AG04449 (cell line): ENCODE data around the gene RANBP17.

Experiments used
- CTCF ChIA-PET: fragments of 350-600 bp; formaldehyde crosslinking; extraction: SDS; loops from one replicate; lab custom pipeline; 2021; ENCODE audit warnings: antibody characterized with exemption; lab: Yijun Ruan, JAX
- POLR2A ChIA-PET: fragments of 400-600, 350-600 bp; formaldehyde crosslinking; extraction: SDS; loops from one replicate; lab custom pipeline; 2020; ENCODE audit warnings: antibody characterized with exemption, inconsistent platforms; lab: Yijun Ruan, JAX
- DNase-seq: peaks from one replicate; pipeline ENCODE4 v3.0.0-alpha.2; 2010; ENCODE audit warnings: low read depth, low spot score
- H3K4me3 ChIP-seq: 2 replicates; pipeline ENCODE4 v1.5.1; 2011; ENCODE audit warnings: low read depth, mild to moderate bottlenecking, control low read depth, low read length
- TF ChIP-seq, protein P1 (sequence below): IDR thresholded peaks from one replicate; pipeline ENCODE4 v1.5.1; 2011; ENCODE audit warnings: mild to moderate bottlenecking, moderate library complexity, low read length, control low read depth, inconsistent platforms; ENCODE audit not compliant: insufficient read depth; ENCODE audit errors: missing control alignments

The RANBP17 gene

DNA sequence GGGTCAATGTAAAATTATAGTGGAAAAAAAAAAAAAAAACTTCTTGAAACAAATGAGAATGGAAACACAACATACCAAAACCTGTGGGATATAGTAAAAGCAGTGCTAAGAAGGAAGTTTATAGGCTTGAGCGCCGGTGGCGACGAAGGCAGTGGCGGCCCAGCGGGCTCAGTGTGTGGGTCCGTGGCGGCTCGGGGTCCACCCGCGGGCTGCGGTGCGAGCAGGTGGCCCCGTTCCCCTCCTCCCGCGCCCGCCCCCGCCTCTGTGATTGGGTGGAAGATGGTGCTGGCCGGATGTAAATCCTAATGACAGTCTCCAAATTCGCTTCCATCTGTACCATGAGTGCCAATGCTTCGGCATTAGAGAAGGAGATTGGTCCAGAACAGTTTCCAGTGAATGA is 389.7 kb downstream of the RANBP17 start:
- CTCF ChIA-PET, result interaction anchor here (1.2 kb wide), 1 partner anchor 86 kb away, joined by 3 read pairs; no protein-coding TSS in a partner anchor

GRCh38 chr5:171252674-171253073 is 390.9 kb downstream of the RANBP17 start:
- H3K4me3 ChIP-seq, result no peak overlapping the region
- DNase-seq, result no peak
- CTCF ChIA-PET, result no interaction called here
- POLR2A ChIA-PET, result no interaction called here
- TF ChIP-seq, protein P1, sequence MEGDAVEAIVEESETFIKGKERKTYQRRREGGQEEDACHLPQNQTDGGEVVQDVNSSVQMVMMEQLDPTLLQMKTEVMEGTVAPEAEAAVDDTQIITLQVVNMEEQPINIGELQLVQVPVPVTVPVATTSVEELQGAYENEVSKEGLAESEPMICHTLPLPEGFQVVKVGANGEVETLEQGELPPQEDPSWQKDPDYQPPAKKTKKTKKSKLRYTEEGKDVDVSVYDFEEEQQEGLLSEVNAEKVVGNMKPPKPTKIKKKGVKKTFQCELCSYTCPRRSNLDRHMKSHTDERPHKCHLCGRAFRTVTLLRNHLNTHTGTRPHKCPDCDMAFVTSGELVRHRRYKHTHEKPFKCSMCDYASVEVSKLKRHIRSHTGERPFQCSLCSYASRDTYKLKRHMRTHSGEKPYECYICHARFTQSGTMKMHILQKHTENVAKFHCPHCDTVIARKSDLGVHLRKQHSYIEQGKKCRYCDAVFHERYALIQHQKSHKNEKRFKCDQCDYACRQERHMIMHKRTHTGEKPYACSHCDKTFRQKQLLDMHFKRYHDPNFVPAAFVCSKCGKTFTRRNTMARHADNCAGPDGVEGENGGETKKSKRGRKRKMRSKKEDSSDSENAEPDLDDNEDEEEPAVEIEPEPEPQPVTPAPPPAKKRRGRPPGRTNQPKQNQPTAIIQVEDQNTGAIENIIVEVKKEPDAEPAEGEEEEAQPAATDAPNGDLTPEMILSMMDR, result no peak

More for the DNA sequence above, 389.7 kb downstream of the RANBP17 start:
- DNase-seq, result no peak
- TF ChIP-seq, protein P1, result no peak
- POLR2A ChIA-PET, result no interaction called here
- H3K4me3 ChIP-seq, result no peak overlapping the region

DNA sequence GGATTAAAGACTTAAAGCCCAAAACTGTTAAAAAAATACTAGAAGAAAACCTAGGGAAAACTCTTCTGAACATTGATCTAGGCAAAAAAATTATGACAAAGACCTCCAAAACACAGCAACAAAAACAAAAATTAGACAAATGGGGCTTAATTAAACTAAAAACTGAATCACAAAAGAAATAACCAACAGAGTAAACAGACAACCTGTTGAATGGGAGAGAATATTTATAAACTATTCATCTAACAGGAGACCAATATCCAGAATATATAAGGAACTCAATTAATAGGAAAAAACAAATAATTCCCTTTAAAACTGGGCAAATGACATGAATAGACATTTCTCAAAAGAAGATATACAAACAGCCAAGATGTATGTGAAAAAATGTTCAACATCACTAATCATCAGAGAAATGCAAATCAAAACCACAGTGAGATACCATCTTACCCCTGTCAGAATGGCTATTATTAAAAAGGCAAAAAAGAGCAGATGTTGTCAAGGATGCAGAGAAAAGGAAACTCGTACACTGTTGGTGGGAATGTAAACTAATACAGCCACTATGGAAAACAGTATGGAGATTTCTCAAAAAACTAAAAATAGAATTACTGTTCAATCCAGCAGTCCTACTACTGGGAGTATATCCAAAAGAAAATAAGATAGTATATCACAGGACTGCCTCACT is 397.1 kb downstream of the RANBP17 start:
- ChIA-PET CTCF (interaction anchor here (0.6 kb wide), 1 partner anchor 60 kb away, joined by 3 read pairs; no protein-coding TSS in a partner anchor), POLR2A (no interaction called here)
- DNase-seq, result no peak
- H3K4me3 ChIP-seq, result no peak overlapping the region
- TF ChIP-seq, protein P1, result no peak

DNA sequence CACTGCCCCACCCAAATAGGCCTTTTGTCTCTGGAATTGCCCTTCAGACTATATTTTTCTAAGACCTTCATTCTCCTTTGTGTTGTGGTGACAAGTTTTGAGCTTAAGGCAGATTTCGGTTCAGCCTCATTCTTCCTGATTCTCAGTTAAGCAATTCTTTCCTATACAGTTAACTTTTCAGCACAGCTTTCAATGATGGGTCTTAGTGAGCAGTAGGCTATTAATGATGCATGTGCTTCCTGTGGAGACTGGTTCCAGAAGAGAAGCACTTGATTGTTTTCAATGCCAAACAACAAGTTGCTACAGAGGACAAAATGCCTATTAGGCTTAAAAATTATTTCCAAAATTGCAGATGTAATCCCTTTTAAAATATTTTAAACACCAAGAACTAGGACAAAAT is 399.5 kb downstream of the RANBP17 start:
- TF ChIP-seq, protein P1, result no peak
- ChIA-PET POLR2A (no interaction called here), CTCF (interaction anchor here (0.9 to 1.6 kb wide), 2 partner anchors 12 to 54 kb away, joined by 3 to 5 read pairs; no protein-coding TSS in a partner anchor)

GRCh38 chr5:171261904-171262303 is 400.1 kb downstream of the RANBP17 start:
- no peak overlapping the region for H3K4me3 ChIP-seq
- DNase-seq, result no peak
- POLR2A ChIA-PET, result no interaction called here
- TF ChIP-seq, protein P1, result no peak
- CTCF ChIA-PET, result interaction anchor here (0.9 to 1.6 kb wide), 2 partner anchors 13 to 55 kb away, joined by 3 to 5 read pairs; no protein-coding TSS in a partner anchor

More for the DNA sequence above, 399.5 kb downstream of the RANBP17 start:
- no peak overlapping the region for H3K4me3 ChIP-seq
- DNase-seq, result no peak

DNA sequence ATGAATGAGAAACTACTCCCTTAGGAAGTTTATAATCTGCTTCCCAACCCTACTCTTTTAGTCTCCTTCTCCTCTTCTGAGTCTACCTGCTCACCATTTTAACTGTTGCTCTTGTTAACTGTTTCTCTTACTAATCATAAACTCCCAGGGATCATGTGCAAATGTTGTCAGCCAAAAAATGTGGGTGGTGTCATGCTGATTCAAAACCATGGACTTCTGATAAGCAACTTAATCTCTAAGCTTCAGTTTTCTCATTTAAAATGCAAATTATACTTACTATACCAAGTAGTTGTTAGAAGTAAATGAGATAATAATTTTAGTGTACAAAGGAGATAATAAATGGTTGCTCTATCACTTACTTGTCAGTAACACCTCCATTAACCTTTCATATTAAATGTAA is 401.4 kb downstream of the RANBP17 start:
- ChIA-PET CTCF (interaction anchor here (1.4 kb wide), 1 partner anchor 9 kb away, joined by 4 read pairs; no protein-coding TSS in a partner anchor), POLR2A (no interaction called here)
- H3K4me3 ChIP-seq, result no peak overlapping the region
- TF ChIP-seq, protein P1, result no peak
- no peak for DNase-seq
